ENCODE data around the gene HS6ST3. TPM values are rescaled to one million over a fixed set of nuclear protein-coding genes. Genes with fewer than 3 reads are reported as not detected.

The HS6ST3 gene
- total and polyA plus RNA-seq, 2 donors (not counting 3 experiments of a cell fraction or from before 2014, with no cell fraction given) = 0.03 to 0.15 TPM

DNA sequence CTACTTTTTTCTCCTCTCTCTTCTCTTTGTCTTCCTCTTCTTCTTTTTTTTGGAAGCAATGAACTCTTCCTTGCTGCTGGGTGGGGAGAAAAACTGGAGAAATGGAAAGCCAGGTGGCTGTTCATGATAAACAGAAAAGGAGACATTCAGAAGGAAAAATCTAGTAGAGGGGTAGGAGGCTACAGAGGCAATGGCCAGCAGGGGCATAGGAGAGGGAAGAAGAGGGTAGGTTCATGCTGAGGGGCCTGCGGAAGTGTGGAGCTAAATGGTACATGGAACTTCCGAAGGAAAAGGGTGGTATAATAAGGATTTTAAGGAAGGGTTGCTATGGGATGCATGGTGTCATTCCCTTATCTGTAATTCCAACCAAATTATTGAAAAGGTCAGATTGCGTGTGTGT, 17.5 kb upstream of the HS6ST3 start:
- DNase-seq (ENCODE audit: low read depth, low spot score) = no peak
- no peak overlapping the region for H3K4me3 ChIP-seq (replicated peaks in 1 of 3; ENCODE audit: insufficient read depth in 1 of 3, low read depth in 1 of 3, low read length in 3 of 3)
- no peak overlapping the region for H3K9ac ChIP-seq (replicated peaks; ENCODE audit: extremely low read depth, insufficient read depth, low read length)
- H3K27me3 ChIP-seq (ENCODE audit: control insufficient read depth in 2 of 2, insufficient read depth in 2 of 2, low read length in 2 of 2) = peaks cover 11 to 13% of the 10 kb centered on the region in 2 experiments
- TF ChIP-seq FOS (IDR thresholded peaks at IDR 0.05; ENCODE audit: borderline replicate concordance, insufficient read depth, low read length) (no peak), EZH2 (IDR thresholded peaks at IDR 0.05; ENCODE audit: borderline replicate concordance, low read depth, low read length, severe bottlenecking) (no peak), MYC (IDR thresholded peaks at IDR 0.05; ENCODE audit: low read depth, low read length) (no peak), POLR2A (IDR thresholded peaks at IDR 0.05; ENCODE audit: low read depth, low read length) (no peak), GATA2 (IDR thresholded peaks at IDR 0.05; ENCODE audit: insufficient read depth, insufficient read length, low read depth, low read length) (no peak), POLR2AphosphoS5 (IDR thresholded peaks at IDR 0.05; ENCODE audit: insufficient read depth, low read depth, low read length) (no peak), JUN (IDR thresholded peaks at IDR 0.05; ENCODE audit: borderline replicate concordance, insufficient read depth, insufficient read length, low read depth) (no peak)
- TF ChIP-seq, protein P1, sequence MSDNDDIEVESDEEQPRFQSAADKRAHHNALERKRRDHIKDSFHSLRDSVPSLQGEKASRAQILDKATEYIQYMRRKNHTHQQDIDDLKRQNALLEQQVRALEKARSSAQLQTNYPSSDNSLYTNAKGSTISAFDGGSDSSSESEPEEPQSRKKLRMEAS (IDR thresholded peaks at IDR 0.05; ENCODE audit: insufficient read depth, insufficient read length) = no peak
- TF ChIP-seq, protein P2, sequence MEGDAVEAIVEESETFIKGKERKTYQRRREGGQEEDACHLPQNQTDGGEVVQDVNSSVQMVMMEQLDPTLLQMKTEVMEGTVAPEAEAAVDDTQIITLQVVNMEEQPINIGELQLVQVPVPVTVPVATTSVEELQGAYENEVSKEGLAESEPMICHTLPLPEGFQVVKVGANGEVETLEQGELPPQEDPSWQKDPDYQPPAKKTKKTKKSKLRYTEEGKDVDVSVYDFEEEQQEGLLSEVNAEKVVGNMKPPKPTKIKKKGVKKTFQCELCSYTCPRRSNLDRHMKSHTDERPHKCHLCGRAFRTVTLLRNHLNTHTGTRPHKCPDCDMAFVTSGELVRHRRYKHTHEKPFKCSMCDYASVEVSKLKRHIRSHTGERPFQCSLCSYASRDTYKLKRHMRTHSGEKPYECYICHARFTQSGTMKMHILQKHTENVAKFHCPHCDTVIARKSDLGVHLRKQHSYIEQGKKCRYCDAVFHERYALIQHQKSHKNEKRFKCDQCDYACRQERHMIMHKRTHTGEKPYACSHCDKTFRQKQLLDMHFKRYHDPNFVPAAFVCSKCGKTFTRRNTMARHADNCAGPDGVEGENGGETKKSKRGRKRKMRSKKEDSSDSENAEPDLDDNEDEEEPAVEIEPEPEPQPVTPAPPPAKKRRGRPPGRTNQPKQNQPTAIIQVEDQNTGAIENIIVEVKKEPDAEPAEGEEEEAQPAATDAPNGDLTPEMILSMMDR (IDR thresholded peaks at IDR 0.05; ENCODE audit: extremely low read depth in 1 of 2, insufficient read depth in 1 of 2, low read depth in 1 of 2, low read length in 2 of 2) = no peak
- no TSS peak for BruUV-seq (replicated peaks)
- H3K36me3 ChIP-seq (ENCODE audit: control insufficient read depth in 2 of 2, extremely low read depth in 1 of 2, insufficient read depth in 2 of 2, low read length in 2 of 2) = no peaks in the 10 kb centered on the region
- no peak for FAIRE-seq
- no peaks in the 10 kb centered on the region for H3K4me1 ChIP-seq (ENCODE audit: control insufficient read depth, extremely low read depth, insufficient read depth, low read length)
- intact Hi-C loops (cut with micrococcal nuclease) (no loop called here), dilution Hi-C loops (cut with MboI; ENCODE audit: extremely low pct_ligation_motif_present, low sequenced_read_pairs) (no loop called here)
- POLR2A ChIA-PET = no interaction called here
- H3K27ac ChIP-seq (ENCODE audit: insufficient read depth, low read depth, low read length) = no peak overlapping the region
- H2AFZ ChIP-seq (ENCODE audit: low read depth, low read length) = no peak overlapping the region
- no peaks in the 10 kb centered on the region for H4K20me1 ChIP-seq (replicated peaks; ENCODE audit: control insufficient read depth, extremely low read depth, insufficient read depth, low read length)
- no peaks in the 10 kb centered on the region for H3K9me3 ChIP-seq (replicated peaks; ENCODE audit: control insufficient read depth, insufficient read depth, low read length)
- no peak overlapping the region for H3K4me2 ChIP-seq (ENCODE audit: insufficient read depth, low read length)
- CTCF ChIA-PET = interaction anchor here (0.6 to 1.9 kb wide), 4 partner anchors 14 to 1195 kb away, joined by 3 to 7 read pairs (median 4); no protein-coding TSS in a partner anchor
- H3K79me2 ChIP-seq (ENCODE audit: control insufficient read depth, insufficient read depth, low read length) = no peaks in the 10 kb centered on the region
- no peaks in the 10 kb centered on the region for H3K9me1 ChIP-seq (replicated peaks; ENCODE audit: control insufficient read depth, extremely low read depth, insufficient read depth, low read length)

All from endothelial cell of umbilical vein (primary cell).